ENCODE results near the gene KRTAP4-4.

DNA sequence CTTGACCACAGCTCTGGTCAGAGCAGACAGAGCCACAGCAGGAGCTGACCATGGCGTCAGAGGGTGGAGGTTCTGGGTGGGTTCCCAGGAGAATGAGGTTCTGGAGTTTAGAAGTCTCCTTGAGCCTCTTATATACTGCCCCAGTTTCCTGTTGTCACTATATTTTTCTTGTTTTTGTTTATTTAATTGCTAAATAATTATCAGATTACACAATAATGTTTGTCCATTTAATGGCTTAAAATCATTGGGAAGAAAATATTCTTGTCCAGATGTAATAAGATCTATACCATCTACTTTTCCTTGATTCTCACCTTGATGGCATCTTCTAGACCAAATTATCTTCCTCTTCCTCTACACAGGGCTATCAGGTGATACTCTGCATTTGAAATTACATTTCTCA is 7.6 kb upstream of the KRTAP4-4 start, which contains the start of gene KRTAP4-3:
- TF ChIP-seq POLR2A (IDR thresholded peaks at IDR 0.05; ENCODE audit: low read depth) = no peak
- TF ChIP-seq, protein P1, sequence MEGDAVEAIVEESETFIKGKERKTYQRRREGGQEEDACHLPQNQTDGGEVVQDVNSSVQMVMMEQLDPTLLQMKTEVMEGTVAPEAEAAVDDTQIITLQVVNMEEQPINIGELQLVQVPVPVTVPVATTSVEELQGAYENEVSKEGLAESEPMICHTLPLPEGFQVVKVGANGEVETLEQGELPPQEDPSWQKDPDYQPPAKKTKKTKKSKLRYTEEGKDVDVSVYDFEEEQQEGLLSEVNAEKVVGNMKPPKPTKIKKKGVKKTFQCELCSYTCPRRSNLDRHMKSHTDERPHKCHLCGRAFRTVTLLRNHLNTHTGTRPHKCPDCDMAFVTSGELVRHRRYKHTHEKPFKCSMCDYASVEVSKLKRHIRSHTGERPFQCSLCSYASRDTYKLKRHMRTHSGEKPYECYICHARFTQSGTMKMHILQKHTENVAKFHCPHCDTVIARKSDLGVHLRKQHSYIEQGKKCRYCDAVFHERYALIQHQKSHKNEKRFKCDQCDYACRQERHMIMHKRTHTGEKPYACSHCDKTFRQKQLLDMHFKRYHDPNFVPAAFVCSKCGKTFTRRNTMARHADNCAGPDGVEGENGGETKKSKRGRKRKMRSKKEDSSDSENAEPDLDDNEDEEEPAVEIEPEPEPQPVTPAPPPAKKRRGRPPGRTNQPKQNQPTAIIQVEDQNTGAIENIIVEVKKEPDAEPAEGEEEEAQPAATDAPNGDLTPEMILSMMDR (IDR thresholded peaks at IDR 0.05) = no peak
